ENCODE results near the gene HEG1. TPM values are rescaled to one million over a fixed set of nuclear protein-coding genes. Genes with fewer than 3 reads are reported as not detected.

The HEG1 gene
- total and polyA plus RNA-seq, 2 experiments from 2014 or later: 1.8 to 8.8 TPM

DNA sequence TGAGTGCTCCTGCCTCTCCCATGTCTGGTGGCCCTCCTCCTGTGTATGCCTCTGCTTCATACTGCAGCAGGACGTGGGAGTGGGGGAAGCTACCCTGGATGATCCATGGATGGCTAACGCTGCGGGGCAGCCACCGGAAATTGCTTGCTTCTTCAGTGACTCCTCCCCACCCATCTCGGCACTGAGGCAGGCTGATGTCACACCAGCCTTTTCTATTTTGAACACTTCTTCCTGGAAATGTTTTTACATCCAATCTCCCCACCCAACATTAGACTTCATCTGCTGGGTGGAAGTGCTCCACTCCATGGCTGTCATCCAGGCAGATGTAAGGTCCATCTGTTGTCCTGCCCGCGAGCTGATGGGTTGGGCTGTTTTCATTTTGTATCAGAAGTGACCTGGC lies 62.3 kb downstream of the HEG1 start:
- H3K4me3 ChIP-seq: no peak overlapping the region
- H3K27ac Mint-ChIP-seq: no peak overlapping the region
- peaks cover 34% of the 10 kb centered on the region for H3K4me1 ChIP-seq (ENCODE audit: insufficient read depth)
- peaks cover 39% of the 10 kb centered on the region for H3K4me1 Mint-ChIP-seq
- DNase-seq (ENCODE audit: low spot score): no peak
- no peaks in the 10 kb centered on the region for H4K20me1 ChIP-seq (replicated peaks; ENCODE audit: insufficient read depth)
- peaks cover 5% of the 10 kb centered on the region for H3K27me3 Mint-ChIP-seq (ENCODE audit: insufficient read depth, low read depth, poor library complexity)
- TF ChIP-seq, protein P1, sequence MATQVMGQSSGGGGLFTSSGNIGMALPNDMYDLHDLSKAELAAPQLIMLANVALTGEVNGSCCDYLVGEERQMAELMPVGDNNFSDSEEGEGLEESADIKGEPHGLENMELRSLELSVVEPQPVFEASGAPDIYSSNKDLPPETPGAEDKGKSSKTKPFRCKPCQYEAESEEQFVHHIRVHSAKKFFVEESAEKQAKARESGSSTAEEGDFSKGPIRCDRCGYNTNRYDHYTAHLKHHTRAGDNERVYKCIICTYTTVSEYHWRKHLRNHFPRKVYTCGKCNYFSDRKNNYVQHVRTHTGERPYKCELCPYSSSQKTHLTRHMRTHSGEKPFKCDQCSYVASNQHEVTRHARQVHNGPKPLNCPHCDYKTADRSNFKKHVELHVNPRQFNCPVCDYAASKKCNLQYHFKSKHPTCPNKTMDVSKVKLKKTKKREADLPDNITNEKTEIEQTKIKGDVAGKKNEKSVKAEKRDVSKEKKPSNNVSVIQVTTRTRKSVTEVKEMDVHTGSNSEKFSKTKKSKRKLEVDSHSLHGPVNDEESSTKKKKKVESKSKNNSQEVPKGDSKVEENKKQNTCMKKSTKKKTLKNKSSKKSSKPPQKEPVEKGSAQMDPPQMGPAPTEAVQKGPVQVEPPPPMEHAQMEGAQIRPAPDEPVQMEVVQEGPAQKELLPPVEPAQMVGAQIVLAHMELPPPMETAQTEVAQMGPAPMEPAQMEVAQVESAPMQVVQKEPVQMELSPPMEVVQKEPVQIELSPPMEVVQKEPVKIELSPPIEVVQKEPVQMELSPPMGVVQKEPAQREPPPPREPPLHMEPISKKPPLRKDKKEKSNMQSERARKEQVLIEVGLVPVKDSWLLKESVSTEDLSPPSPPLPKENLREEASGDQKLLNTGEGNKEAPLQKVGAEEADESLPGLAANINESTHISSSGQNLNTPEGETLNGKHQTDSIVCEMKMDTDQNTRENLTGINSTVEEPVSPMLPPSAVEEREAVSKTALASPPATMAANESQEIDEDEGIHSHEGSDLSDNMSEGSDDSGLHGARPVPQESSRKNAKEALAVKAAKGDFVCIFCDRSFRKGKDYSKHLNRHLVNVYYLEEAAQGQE (IDR thresholded peaks at IDR 0.05; ENCODE audit: unreplicated experiment): no peak
- TF ChIP-seq ZNF114 (CRISPR knock-in tag; IDR thresholded peaks at IDR 0.05) (no peak), POLR2AphosphoS5 (IDR thresholded peaks at IDR 0.05; ENCODE audit: low read depth) (no peak), NANOG (IDR thresholded peaks at IDR 0.05; ENCODE audit: borderline replicate concordance) (no peak), JUNB (IDR thresholded peaks at IDR 0.05; ENCODE audit: unreplicated experiment) (no peak), ZNF331 (CRISPR knock-in tag; IDR thresholded peaks at IDR 0.05; ENCODE audit: low read depth) (no peak), STAT1 (IDR thresholded peaks at IDR 0.05; ENCODE audit: unreplicated experiment) (no peak), EZH2 (IDR thresholded peaks at IDR 0.05; ENCODE audit: low read depth, unreplicated experiment) (no peak), CREB1 (CRISPR knock-in tag; IDR thresholded peaks at IDR 0.05; ENCODE audit: low read depth) (no peak), EZH2phosphoT487 (IDR thresholded peaks at IDR 0.05; ENCODE audit: unreplicated experiment) (no peak)
- TF ChIP-seq, protein P2, sequence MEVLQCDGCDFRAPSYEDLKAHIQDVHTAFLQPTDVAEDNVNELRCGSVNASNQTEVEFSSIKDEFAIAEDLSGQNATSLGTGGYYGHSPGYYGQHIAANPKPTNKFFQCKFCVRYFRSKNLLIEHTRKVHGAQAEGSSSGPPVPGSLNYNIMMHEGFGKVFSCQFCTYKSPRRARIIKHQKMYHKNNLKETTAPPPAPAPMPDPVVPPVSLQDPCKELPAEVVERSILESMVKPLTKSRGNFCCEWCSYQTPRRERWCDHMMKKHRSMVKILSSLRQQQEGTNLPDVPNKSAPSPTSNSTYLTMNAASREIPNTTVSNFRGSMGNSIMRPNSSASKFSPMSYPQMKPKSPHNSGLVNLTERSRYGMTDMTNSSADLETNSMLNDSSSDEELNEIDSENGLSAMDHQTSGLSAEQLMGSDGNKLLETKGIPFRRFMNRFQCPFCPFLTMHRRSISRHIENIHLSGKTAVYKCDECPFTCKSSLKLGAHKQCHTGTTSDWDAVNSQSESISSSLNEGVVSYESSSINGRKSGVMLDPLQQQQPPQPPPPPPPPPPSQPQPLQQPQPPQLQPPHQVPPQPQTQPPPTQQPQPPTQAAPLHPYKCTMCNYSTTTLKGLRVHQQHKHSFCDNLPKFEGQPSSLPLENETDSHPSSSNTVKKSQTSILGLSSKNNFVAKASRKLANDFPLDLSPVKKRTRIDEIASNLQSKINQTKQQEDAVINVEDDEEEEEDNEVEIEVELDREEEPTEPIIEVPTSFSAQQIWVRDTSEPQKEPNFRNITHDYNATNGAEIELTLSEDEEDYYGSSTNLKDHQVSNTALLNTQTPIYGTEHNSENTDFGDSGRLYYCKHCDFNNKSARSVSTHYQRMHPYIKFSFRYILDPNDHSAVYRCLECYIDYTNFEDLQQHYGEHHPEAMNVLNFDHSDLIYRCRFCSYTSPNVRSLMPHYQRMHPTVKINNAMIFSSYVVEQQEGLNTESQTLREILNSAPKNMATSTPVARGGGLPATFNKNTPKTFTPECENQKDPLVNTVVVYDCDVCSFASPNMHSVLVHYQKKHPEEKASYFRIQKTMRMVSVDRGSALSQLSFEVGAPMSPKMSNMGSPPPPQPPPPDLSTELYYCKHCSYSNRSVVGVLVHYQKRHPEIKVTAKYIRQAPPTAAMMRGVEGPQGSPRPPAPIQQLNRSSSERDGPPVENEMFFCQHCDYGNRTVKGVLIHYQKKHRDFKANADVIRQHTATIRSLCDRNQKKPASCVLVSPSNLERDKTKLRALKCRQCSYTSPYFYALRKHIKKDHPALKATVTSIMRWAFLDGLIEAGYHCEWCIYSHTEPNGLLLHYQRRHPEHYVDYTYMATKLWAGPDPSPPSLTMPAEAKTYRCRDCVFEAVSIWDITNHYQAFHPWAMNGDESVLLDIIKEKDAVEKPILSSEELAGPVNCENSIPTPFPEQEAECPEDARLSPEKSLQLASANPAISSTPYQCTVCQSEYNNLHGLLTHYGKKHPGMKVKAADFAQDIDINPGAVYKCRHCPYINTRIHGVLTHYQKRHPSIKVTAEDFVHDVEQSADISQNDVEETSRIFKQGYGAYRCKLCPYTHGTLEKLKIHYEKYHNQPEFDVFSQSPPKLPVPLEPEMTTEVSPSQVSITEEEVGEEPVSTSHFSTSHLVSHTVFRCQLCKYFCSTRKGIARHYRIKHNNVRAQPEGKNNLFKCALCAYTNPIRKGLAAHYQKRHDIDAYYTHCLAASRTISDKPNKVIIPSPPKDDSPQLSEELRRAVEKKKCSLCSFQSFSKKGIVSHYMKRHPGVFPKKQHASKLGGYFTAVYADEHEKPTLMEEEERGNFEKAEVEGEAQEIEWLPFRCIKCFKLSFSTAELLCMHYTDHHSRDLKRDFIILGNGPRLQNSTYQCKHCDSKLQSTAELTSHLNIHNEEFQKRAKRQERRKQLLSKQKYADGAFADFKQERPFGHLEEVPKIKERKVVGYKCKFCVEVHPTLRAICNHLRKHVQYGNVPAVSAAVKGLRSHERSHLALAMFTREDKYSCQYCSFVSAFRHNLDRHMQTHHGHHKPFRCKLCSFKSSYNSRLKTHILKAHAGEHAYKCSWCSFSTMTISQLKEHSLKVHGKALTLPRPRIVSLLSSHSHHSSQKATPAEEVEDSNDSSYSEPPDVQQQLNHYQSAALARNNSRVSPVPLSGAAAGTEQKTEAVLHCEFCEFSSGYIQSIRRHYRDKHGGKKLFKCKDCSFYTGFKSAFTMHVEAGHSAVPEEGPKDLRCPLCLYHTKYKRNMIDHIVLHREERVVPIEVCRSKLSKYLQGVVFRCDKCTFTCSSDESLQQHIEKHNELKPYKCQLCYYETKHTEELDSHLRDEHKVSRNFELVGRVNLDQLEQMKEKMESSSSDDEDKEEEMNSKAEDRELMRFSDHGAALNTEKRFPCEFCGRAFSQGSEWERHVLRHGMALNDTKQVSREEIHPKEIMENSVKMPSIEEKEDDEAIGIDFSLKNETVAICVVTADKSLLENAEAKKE (CRISPR knock-in tag; IDR thresholded peaks at IDR 0.05): no peak
- TF ChIP-seq, protein P3, sequence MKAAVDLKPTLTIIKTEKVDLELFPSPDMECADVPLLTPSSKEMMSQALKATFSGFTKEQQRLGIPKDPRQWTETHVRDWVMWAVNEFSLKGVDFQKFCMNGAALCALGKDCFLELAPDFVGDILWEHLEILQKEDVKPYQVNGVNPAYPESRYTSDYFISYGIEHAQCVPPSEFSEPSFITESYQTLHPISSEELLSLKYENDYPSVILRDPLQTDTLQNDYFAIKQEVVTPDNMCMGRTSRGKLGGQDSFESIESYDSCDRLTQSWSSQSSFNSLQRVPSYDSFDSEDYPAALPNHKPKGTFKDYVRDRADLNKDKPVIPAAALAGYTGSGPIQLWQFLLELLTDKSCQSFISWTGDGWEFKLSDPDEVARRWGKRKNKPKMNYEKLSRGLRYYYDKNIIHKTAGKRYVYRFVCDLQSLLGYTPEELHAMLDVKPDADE (IDR thresholded peaks at IDR 0.05): no peak
- TF ChIP-seq, protein P4, sequence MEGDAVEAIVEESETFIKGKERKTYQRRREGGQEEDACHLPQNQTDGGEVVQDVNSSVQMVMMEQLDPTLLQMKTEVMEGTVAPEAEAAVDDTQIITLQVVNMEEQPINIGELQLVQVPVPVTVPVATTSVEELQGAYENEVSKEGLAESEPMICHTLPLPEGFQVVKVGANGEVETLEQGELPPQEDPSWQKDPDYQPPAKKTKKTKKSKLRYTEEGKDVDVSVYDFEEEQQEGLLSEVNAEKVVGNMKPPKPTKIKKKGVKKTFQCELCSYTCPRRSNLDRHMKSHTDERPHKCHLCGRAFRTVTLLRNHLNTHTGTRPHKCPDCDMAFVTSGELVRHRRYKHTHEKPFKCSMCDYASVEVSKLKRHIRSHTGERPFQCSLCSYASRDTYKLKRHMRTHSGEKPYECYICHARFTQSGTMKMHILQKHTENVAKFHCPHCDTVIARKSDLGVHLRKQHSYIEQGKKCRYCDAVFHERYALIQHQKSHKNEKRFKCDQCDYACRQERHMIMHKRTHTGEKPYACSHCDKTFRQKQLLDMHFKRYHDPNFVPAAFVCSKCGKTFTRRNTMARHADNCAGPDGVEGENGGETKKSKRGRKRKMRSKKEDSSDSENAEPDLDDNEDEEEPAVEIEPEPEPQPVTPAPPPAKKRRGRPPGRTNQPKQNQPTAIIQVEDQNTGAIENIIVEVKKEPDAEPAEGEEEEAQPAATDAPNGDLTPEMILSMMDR (conservative IDR thresholded peaks at IDR 0.05; ENCODE audit: low read depth in 2 of 2): no peak
- no peak for ATAC-seq
- no peak overlapping the region for H2AFZ ChIP-seq
- no peak overlapping the region for H3K27ac ChIP-seq (ENCODE audit: low read depth)
- no peaks in the 10 kb centered on the region for H3K27me3 ChIP-seq (ENCODE audit: insufficient read depth)
- no peaks in the 10 kb centered on the region for H3K36me3 ChIP-seq (ENCODE audit: insufficient read depth)
- no peaks in the 10 kb centered on the region for H3K79me2 ChIP-seq (replicated peaks; ENCODE audit: insufficient read depth)
- no peaks in the 10 kb centered on the region for H3K9me2 ChIP-seq (ENCODE audit: insufficient read depth)
- H3K4me3 Mint-ChIP-seq: no peak overlapping the region
- H3F3A ChIP-seq (replicated peaks; ENCODE audit: low read depth): no peaks in the 10 kb centered on the region
- H3K36me3 Mint-ChIP-seq (ENCODE audit: low read depth): peaks cover 17% of the 10 kb centered on the region
- H3K4me2 ChIP-seq: peak overlapping the region; percentile 45
- H3K9me3 Mint-ChIP-seq: no peaks in the 10 kb centered on the region
